Left lobe of liver (tissue), 2 donors: ENCODE results near the gene RUNX1. TPM values are rescaled to one million over a fixed set of nuclear protein-coding genes. Genes with fewer than 3 reads are reported as not detected.
"Not testable (repeated sequence)": the region's sequence is repeated elsewhere in the genome, so short reads cannot be mapped to it uniquely, and the experiment has no call there.

Experiments used
- ATAC-seq: fragments of 200-7000 bp; cut with Tn5 transposase; one replicate; pipeline ENCODE4 v1.9.1; 2020; ENCODE audit warnings: mild to moderate bottlenecking, moderate library complexity
- DNase-seq: peaks from one replicate; pipeline ENCODE4 v3.0.0-alpha.2; 2020; ENCODE audit warnings: low spot score
- total RNA-seq: library from RNA; stranded (reverse); gene quantifications from one replicate; pipeline ENCODE4 v1.2.1, GENCODE V29; 2021
- donor health status: DM: no; HTN: no; CAD: no; lungs with moderate emphysema.
- donor health status: DM: no; HTN: yes; CAD: no.

RUNX1 gene
- total RNA-seq, 1 donor from 2014 or later: 4.3 TPM

- DNase-seq (no peak), ATAC-seq (no peak)
Measured at GRCh38 chr21:34994766-34995631, 54.1 kb downstream of the RUNX1 start.

GRCh38 chr21:34993521-34993921 is 55.6 kb downstream of the RUNX1 start:
- not testable (repeated sequence) for DNase-seq, ATAC-seq

DNA sequence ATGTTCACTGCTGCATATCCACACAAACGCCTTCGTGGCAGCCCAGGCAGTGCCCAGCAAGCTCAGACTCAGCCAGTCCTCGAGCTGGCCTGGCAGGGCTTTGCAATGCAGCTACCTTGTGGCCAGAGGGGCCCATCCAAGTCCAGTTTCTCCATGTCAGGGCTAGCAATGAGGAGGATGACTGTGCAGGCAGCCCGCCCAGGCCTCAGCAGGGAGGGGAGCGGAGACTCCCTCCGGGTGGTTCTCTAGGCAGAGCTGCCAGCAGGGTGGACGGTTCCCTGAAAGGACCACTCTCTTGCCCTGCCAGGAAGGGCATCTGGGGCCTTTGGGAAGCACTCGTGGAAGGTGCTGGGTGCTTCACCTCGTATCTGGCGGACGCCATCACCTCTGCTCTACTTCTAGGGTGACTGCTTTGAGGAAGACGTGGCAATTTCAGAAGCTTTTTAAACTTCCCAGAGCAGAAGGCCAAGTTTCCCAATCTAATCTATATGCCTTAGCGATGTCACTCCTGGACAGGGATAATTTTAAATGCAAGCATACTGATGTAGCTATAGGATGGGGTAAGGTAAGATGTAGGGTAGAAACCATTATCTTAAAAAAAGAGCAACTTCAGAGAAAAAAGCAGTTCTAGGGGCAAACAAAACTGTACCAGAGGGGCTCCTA is 56.2 kb downstream of the RUNX1 start:
- no peak for DNase-seq
- no peak for ATAC-seq

DNA sequence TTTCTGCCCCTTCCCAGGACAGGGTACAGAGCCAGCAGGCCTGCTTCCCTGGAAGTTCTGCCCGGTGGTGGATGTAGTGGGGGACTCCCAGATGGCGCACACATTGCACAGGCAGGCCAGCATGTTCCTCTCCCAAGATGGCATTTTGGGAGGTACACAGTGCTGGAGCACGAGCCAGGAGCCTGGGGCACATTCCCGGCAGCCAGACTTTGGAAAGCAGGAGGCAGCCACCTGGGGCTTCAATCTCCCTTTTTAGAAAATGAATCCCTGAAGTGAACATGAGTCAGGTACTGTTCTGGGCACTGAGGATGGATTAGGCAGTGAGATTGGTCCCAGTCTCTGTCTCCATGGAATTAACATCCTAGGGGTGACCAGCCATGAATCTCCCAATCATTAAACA is 56.9 kb downstream of the RUNX1 start:
- no peak for ATAC-seq
- no peak for DNase-seq

DNA sequence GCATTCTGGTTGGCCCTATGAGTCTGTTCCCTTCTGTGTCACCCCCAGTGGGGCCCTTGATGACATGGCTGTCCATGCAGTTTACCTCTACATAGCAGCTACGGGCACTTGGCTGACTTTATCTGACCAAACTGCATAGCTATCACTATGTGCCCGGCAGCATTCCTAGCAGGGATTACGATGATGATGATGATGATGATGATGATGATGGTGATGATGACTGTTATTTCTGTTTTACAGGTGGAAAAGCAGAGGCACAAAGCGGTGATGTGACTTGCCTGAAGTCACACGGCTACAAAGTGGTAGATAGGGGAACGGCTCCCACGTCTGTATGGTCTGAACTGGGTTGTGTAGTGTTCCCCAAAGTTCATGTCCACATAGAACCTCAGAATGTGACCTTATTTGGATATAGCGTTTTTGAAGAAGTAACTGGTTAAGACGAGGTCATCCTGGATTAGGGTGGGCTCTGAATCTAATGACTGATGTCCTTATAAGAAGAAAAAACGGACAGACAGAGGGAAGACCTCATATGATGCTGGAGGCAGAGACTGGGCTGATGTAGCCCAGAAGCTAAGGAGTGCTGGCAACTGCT is 57.6 kb downstream of the RUNX1 start:
- ATAC-seq (no peak), DNase-seq (no peak)

GRCh38 chr21:34990842-34991241 is 58.3 kb downstream of the RUNX1 start:
- DNase-seq (no peak), ATAC-seq (no peak)

DNA sequence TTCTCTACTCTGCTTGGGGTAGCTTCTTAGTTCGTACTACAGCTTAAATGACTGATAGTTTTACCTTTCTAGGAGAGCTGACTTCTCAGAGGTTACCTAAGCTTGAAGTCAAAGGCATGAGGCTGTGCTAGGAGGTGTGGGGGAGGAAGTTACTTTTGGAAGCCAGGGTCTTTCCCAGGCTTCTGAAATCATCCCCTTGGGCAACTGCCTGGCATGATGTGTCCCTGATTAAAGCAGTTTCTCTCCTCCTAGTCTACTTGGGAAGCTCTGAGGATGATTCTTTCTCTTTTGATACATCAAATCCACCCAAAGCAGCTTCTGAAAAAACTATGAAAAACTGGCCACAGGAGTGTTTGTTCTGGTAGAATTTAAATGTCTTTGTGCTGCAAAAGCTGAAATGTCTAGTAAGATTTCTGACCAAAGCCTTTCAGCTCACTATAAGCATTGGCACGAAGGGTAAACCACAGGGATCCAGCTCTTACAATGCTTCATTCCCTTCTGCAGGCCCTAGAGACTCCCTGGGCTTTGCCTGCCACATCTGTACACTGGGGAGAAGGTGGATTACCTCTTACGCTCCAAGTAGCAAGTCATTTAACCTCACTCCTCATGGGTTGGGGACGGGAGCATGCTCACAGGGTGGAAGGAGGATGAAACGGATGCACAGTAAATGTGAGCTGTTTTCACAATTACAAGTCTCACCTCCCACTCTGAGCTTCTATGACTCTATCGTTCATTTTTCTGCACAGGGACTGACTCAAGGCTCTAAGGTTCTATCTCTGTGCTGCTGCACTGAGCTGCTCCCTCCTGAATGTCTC is 59.6 kb downstream of the RUNX1 start:
- DNase-seq (no peak), ATAC-seq (no peak)

- ATAC-seq: no peak
- no peak for DNase-seq
Measured at GRCh38 chr21:34988625-34989024, 60.5 kb downstream of the RUNX1 start.

DNA sequence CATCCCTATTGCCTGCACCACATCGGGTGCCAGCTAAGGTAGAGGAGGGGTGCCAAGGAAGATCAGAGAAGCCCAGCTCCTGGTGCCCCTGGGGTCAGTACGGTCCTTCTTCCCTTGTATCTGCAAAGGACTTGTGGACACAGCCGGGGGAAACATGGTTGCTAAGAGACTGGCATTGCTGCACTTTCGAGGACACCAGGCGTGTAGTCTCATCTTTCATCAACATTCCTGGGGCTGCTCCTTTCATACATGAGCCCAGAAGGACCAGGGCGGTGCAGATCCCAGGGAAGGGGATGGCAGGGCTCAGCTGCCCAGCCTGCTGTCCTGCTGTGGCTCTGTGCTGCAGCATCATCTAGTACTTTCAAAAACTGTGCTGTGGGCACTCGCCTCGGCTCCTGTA is 61.0 kb downstream of the RUNX1 start:
- no peak for DNase-seq
- no peak for ATAC-seq

GRCh38 chr21:34987501-34988072 is 61.5 kb downstream of the RUNX1 start:
- no peak for ATAC-seq
- no peak for DNase-seq

GRCh38 chr21:34986561-34987500 is 62.3 kb downstream of the RUNX1 start:
- ATAC-seq (no peak), DNase-seq (no peak)

DNA sequence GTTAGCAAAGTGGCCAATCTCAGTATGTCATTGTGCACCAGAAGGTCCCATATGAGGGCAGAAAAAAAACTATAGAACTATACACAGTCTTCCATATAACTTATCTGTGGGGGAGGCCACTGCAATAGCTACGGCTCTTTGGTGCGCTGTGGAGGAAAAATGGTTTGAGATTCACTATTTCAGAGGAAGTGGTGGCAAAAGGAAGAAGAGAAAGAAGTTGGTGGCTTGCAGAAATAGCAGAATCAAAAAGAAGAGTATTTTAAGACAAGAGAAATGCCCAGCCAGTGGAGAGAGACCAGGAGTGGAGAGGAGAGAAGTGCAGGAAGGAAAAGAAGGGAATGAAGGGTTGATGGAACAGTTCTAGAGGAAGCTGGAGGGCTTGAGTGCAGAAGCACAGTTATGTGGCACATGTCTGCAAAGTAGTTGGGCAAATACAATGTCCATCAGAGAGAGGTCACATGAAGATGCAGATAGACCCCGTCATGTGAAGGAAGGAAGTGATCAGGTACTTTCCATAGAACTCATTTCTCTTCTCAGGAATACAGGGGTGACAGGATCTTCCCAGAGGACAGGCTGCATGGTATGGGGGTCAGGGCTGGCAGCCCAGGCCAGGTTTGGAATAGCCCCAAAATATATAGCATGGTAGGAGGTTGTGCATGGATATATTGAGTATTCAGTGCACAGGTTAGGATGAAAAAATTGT is 64.6 kb downstream of the RUNX1 start:
- ATAC-seq: no peak

GRCh38 chr21:34983680-34984086 is 65.4 kb downstream of the RUNX1 start:
- no peak for ATAC-seq

More for the DNA sequence above, 64.6 kb downstream of the RUNX1 start:
- DNase-seq: no peak

GRCh38 chr21:34981791-34982190 is 67.3 kb downstream of the RUNX1 start:
- DNase-seq (no peak), ATAC-seq (no peak)

More at GRCh38 chr21:34983680-34984086, 65.4 kb downstream of the RUNX1 start:
- no peak for DNase-seq

- ATAC-seq: no peak
Measured at GRCh38 chr21:34980423-34981115, 68.5 kb downstream of the RUNX1 start.

GRCh38 chr21:34979383-34979782 is 69.7 kb downstream of the RUNX1 start:
- ATAC-seq (no peak), DNase-seq (no peak)

More at GRCh38 chr21:34980423-34981115, 68.5 kb downstream of the RUNX1 start:
- DNase-seq: no peak

- ATAC-seq: no peak
Measured at GRCh38 chr21:34977333-34977732, 71.8 kb downstream of the RUNX1 start.

More at GRCh38 chr21:34977333-34977732, 71.8 kb downstream of the RUNX1 start:
- DNase-seq: no peak
